Astrocyte (in vitro differentiated cells and primary cell): ENCODE measurements around the gene CCDC184. TPM values are rescaled to one million over a fixed set of nuclear protein-coding genes. Genes with fewer than 3 reads are reported as not detected.

ENCODE experiments used
- DNase-seq: peaks from one replicate; pipeline ENCODE4 v3.0.0-alpha.2; 2010; ENCODE audit warnings: low read depth
- FAIRE-seq: peaks from 2 replicates; lab custom pipeline; 2011; peaks lifted over from hg19 to GRCh38; lab: Jason Lieb, UNC
- H2AFZ ChIP-seq: 2 replicates; pipeline ENCODE4 v1.6.0; 2012; ENCODE audit warnings: low read depth, low read length, inconsistent platforms
- H3K27ac ChIP-seq: 2 replicates; pipeline ENCODE4 v1.5.1; 2011; ENCODE audit warnings: low read depth, low read length, inconsistent platforms
- H3K27me3 ChIP-seq: 2 replicates; pipeline ENCODE4 v1.6.0; 2011; ENCODE audit warnings: low read length, inconsistent platforms; ENCODE audit not compliant: insufficient read depth
- H3K36me3 ChIP-seq: 2 replicates; pipeline ENCODE4 v1.5.1; 2011; ENCODE audit warnings: low read length, inconsistent platforms; ENCODE audit not compliant: insufficient read depth
- H3K4me1 ChIP-seq: 2 replicates; pipeline ENCODE4 v1.5.1; 2011; ENCODE audit warnings: low read length, inconsistent platforms; ENCODE audit not compliant: insufficient read depth
- H3K4me2 ChIP-seq: 2 replicates; pipeline ENCODE4 v1.6.0; 2012; ENCODE audit warnings: low read length, inconsistent platforms
- H3K4me3 ChIP-seq: 2 replicates; pipeline ENCODE4 v1.5.1; 2011; ENCODE audit warnings: low read depth, mild to moderate bottlenecking, low read length, inconsistent platforms; ENCODE audit not compliant: insufficient read depth
- H3K79me2 ChIP-seq: 2 replicates; pipeline ENCODE4 v1.6.0; 2012; ENCODE audit warnings: mild to moderate bottlenecking, low read length, inconsistent platforms; ENCODE audit not compliant: insufficient read depth
- H3K9ac ChIP-seq: 2 replicates; pipeline ENCODE4 v1.6.0; 2012; ENCODE audit warnings: mild to moderate bottlenecking, low read length, inconsistent platforms
- H3K9me3 ChIP-seq: 2 replicates; pipeline ENCODE4 v1.5.1; 2012; ENCODE audit warnings: low read depth, mild to moderate bottlenecking, low read length, inconsistent platforms; ENCODE audit not compliant: insufficient read depth
- H4K20me1 ChIP-seq: 2 replicates; pipeline ENCODE4 v1.6.0; 2012; ENCODE audit warnings: low read length, inconsistent platforms; ENCODE audit not compliant: insufficient read depth
- H3K27ac Mint-ChIP-seq: one replicate; pipeline ENCODE4 v1.8.0; 2021; ENCODE audit warnings: mild to moderate bottlenecking, mixed read lengths; ENCODE audit not compliant: unreplicated experiment
- H3K27me3 Mint-ChIP-seq: one replicate; pipeline ENCODE4 v1.8.0; 2021; ENCODE audit warnings: low read depth, mixed read lengths; ENCODE audit not compliant: unreplicated experiment
- H3K36me3 Mint-ChIP-seq: one replicate; pipeline ENCODE4 v1.8.0; 2021; ENCODE audit warnings: low read depth, mixed read lengths; ENCODE audit not compliant: unreplicated experiment
- H3K4me1 Mint-ChIP-seq: one replicate; pipeline ENCODE4 v1.8.0; 2021; ENCODE audit warnings: low read depth, mixed read lengths; ENCODE audit not compliant: unreplicated experiment
- H3K4me3 Mint-ChIP-seq: one replicate; pipeline ENCODE4 v1.8.0; 2021; ENCODE audit warnings: mild to moderate bottlenecking, moderate library complexity, mixed read lengths; ENCODE audit not compliant: unreplicated experiment
- H3K9me3 Mint-ChIP-seq: one replicate; pipeline ENCODE4 v1.8.0; 2021; ENCODE audit warnings: mild to moderate bottlenecking, mixed read lengths; ENCODE audit not compliant: unreplicated experiment
- EZH2 ChIP-seq: IDR thresholded peaks from 2 replicates; pipeline ENCODE4 v1.6.1; 2012; ENCODE audit warnings: mild to moderate bottlenecking, low read length, inconsistent platforms; ENCODE audit not compliant: insufficient read depth
- total RNA-seq: library from RNA; stranded (reverse); gene quantifications from 2 replicates; pipeline ENCODE4 v1.2.1, GENCODE V29; 2021
- TF ChIP-seq, protein P1 (sequence below): IDR thresholded peaks from 2 replicates; pipeline ENCODE4 v1.5.1; 2011; ENCODE audit warnings: low read depth, mild to moderate bottlenecking, inconsistent platforms, low read length, moderate library complexity; ENCODE audit not compliant: insufficient read depth

CCDC184 gene
- total RNA-seq, 1 donor from 2014 or later = 3.3 TPM

DNA sequence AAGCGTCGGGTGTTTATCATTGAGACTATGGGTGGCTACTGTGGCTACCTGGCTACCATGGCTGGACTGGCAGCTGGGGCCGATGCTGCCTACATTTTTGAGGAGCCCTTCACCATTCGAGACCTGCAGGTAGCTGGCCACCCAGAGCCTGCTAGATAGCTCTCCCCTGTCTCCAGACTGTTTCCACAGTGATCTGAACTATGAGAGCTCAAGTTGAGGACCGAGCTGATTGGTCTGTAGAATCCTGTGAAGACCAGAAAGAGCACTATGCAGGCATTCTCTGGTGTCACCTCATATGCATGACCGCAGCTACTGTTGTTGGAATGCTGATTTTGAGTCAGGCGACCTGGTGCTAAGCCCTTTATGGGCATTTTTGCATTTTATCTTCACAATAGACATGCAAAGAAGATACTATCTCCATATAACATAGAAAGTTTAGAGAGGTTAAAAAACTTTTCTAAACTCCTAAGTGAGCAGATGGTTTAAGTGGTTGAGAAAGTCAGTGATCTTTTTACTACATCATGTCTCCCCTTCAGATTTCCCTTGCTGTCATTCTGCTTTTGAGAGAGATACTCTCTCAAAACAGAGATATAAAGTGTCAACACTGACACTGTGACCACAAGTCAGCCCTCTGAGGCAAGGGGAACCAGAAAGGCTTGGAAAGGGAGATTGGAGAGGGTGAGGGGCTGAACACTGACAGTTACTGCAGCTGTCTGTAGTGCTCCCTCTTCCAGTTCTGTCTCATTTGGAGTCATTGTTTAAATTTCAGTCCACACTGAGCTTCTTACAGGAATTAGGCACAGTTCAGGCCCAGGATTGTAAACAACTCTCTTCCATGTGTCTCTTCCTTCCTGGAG lies 40.4 kb upstream of the CCDC184 start:
- Mint-ChIP-seq H3K4me1 (no peaks in the 10 kb centered on the region), H3K4me3 (no peak overlapping the region), H3K27ac (no peak overlapping the region), H3K9me3 (no peaks in the 10 kb centered on the region), H3K27me3 (no peaks in the 10 kb centered on the region), H3K36me3 (peaks cover 24% of the 10 kb centered on the region)
- Histone ChIP-seq H3K9ac (no peak overlapping the region), H3K36me3 (peaks cover 50% of the 10 kb centered on the region), H4K20me1 (no peaks in the 10 kb centered on the region), H3K4me1 (no peaks in the 10 kb centered on the region), H3K4me3 (no peak overlapping the region), H3K4me2 (no peak overlapping the region), H3K9me3 (no peaks in the 10 kb centered on the region), H3K27me3 (no peaks in the 10 kb centered on the region), H3K27ac (no peak overlapping the region), H2AFZ (no peak overlapping the region), H3K79me2 (no peaks in the 10 kb centered on the region)
- DNase-seq (no peak), FAIRE-seq (no peak)
- TF ChIP-seq, protein P1, sequence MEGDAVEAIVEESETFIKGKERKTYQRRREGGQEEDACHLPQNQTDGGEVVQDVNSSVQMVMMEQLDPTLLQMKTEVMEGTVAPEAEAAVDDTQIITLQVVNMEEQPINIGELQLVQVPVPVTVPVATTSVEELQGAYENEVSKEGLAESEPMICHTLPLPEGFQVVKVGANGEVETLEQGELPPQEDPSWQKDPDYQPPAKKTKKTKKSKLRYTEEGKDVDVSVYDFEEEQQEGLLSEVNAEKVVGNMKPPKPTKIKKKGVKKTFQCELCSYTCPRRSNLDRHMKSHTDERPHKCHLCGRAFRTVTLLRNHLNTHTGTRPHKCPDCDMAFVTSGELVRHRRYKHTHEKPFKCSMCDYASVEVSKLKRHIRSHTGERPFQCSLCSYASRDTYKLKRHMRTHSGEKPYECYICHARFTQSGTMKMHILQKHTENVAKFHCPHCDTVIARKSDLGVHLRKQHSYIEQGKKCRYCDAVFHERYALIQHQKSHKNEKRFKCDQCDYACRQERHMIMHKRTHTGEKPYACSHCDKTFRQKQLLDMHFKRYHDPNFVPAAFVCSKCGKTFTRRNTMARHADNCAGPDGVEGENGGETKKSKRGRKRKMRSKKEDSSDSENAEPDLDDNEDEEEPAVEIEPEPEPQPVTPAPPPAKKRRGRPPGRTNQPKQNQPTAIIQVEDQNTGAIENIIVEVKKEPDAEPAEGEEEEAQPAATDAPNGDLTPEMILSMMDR = no peak
- TF ChIP-seq EZH2 = no peak

- DNase-seq (no peak), FAIRE-seq (no peak)
- no peak for TF ChIP-seq EZH2
- TF ChIP-seq, protein P1 = no peak
- Histone ChIP-seq H3K79me2 (no peaks in the 10 kb centered on the region), H3K4me2 (no peak overlapping the region), H3K4me1 (no peaks in the 10 kb centered on the region), H2AFZ (no peak overlapping the region), H3K27ac (no peak overlapping the region), H4K20me1 (no peaks in the 10 kb centered on the region), H3K27me3 (no peaks in the 10 kb centered on the region), H3K36me3 (peaks cover 46% of the 10 kb centered on the region), H3K9ac (no peak overlapping the region), H3K4me3 (no peak overlapping the region), H3K9me3 (no peaks in the 10 kb centered on the region)
- Mint-ChIP-seq H3K27me3 (no peaks in the 10 kb centered on the region), H3K36me3 (peaks cover 24% of the 10 kb centered on the region), H3K27ac (no peak overlapping the region), H3K4me1 (no peaks in the 10 kb centered on the region), H3K4me3 (no peak overlapping the region), H3K9me3 (no peaks in the 10 kb centered on the region)
These were observed 39.5 kb upstream of the CCDC184 start for GRCh38 chr12:48143898-48144297.

DNA sequence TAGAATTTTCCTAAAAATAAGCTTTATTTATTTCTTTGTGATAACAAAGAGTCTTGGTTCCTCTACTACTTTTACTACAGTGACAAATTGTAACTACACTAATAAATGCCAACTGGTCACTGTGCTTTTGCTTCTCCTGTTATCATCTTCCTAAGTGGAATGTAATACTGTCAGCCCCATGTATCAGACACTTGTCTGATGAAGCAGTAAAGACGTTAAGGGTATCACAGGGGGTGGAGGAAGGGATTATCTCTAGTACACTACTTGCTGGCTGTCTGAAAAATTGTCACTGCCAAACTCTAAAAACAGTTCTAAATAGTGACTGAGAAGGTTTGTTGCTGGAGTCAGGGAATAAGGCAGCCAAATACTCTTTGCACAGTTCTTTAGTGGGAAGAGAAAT lies 37.5 kb upstream of the CCDC184 start:
- Mint-ChIP-seq H3K9me3 (no peaks in the 10 kb centered on the region), H3K4me1 (no peaks in the 10 kb centered on the region), H3K27ac (no peak overlapping the region), H3K36me3 (peaks cover 14% of the 10 kb centered on the region), H3K4me3 (no peak overlapping the region), H3K27me3 (no peaks in the 10 kb centered on the region)
- no peak overlapping the region for H3K4me2 ChIP-seq
- H4K20me1 ChIP-seq = no peaks in the 10 kb centered on the region
- H3K27me3 ChIP-seq = no peaks in the 10 kb centered on the region
- no peaks in the 10 kb centered on the region for H3K9me3 ChIP-seq
- H3K9ac ChIP-seq = no peak overlapping the region
- TF ChIP-seq, protein P1 = no peak
- no peak for TF ChIP-seq EZH2
- no peak overlapping the region for H3K27ac ChIP-seq
- H3K79me2 ChIP-seq = no peaks in the 10 kb centered on the region
- peaks cover 51% of the 10 kb centered on the region for H3K36me3 ChIP-seq
- DNase-seq (no peak), FAIRE-seq (no peak)
- H2AFZ ChIP-seq = no peak overlapping the region
- H3K4me3 ChIP-seq = no peak overlapping the region
- H3K4me1 ChIP-seq = no peaks in the 10 kb centered on the region
